ENCODE measurements around the gene ECHS1.

- TF ChIP-seq, protein P1, sequence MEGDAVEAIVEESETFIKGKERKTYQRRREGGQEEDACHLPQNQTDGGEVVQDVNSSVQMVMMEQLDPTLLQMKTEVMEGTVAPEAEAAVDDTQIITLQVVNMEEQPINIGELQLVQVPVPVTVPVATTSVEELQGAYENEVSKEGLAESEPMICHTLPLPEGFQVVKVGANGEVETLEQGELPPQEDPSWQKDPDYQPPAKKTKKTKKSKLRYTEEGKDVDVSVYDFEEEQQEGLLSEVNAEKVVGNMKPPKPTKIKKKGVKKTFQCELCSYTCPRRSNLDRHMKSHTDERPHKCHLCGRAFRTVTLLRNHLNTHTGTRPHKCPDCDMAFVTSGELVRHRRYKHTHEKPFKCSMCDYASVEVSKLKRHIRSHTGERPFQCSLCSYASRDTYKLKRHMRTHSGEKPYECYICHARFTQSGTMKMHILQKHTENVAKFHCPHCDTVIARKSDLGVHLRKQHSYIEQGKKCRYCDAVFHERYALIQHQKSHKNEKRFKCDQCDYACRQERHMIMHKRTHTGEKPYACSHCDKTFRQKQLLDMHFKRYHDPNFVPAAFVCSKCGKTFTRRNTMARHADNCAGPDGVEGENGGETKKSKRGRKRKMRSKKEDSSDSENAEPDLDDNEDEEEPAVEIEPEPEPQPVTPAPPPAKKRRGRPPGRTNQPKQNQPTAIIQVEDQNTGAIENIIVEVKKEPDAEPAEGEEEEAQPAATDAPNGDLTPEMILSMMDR (IDR thresholded peaks at IDR 0.05; ENCODE audit: extremely low read depth in 1 of 2, insufficient read depth in 1 of 2, low read depth in 1 of 2, low read length in 2 of 2) = no peak
- no peak for TF ChIP-seq JUN (IDR thresholded peaks at IDR 0.05; ENCODE audit: borderline replicate concordance, insufficient read depth, insufficient read length, low read depth)
Measured at GRCh38 chr10:133361227-133361626, 11.9 kb downstream of the ECHS1 start.

All from endothelial cell of umbilical vein (primary cell).